GM12873 (cell line): Measurements from ENCODE around the gene MRPS18A.

ENCODE experiments used
- CTCF ChIP-seq: IDR thresholded peaks from 2 replicates; pipeline ENCODE4 v1.5.1; 2012; ENCODE audit warnings: low read depth, mild to moderate bottlenecking, moderate library complexity, low read length, control low read depth; ENCODE audit not compliant: insufficient read depth; ENCODE audit errors: missing control alignments

Gene MRPS18A

GRCh38 chr6:43709654-43710303, 22.2 kb upstream of the MRPS18A start:
- no peak for TF ChIP-seq CTCF

- TF ChIP-seq CTCF, result no peak
Measured at GRCh38 chr6:43708860-43709653, 21.5 kb upstream of the MRPS18A start.

- no peak for TF ChIP-seq CTCF
Measured at GRCh38 chr6:43707767-43708166, 20.2 kb upstream of the MRPS18A start.

- no peak for TF ChIP-seq CTCF
Measured at GRCh38 chr6:43707269-43707668, 19.7 kb upstream of the MRPS18A start.

GRCh38 chr6:43706788-43707187, 19.2 kb upstream of the MRPS18A start:
- TF ChIP-seq CTCF, result no peak

GRCh38 chr6:43705996-43706395, 18.4 kb upstream of the MRPS18A start:
- TF ChIP-seq CTCF, result no peak

GRCh38 chr6:43703512-43704429, 16.2 kb upstream of the MRPS18A start:
- no peak for TF ChIP-seq CTCF
